NCI-H2029 (cell line): Measurements from ENCODE around the gene SEC24D.
A peak's percentile ranks its signal among the peaks of the same experiment; 100 is the strongest.

ENCODE experiments used
- DNase-seq: peaks from one replicate; lab custom pipeline; 2025; lab: John Stamatoyannopoulos, UW

Gene SEC24D

GRCh38 chr4:118845552-118846050 lies 9.7 kb upstream of the SEC24D start:
- DNase-seq, result no peak

GRCh38 chr4:118843237-118843636 lies 7.3 kb upstream of the SEC24D start:
- no peak for DNase-seq

- DNase-seq, result no peak
These were observed 6.1 kb upstream of the SEC24D start for GRCh38 chr4:118842055-118842454.

- DNase-seq, result no peak
These were observed 3.4 kb upstream of the SEC24D start for GRCh38 chr4:118839221-118839927.

GRCh38 chr4:118837121-118837507 lies 1.2 kb upstream of the SEC24D start:
- DNase-seq, result no peak

- DNase-seq, result peak; percentile 7
These were observed 585 bp upstream of the SEC24D start for GRCh38 chr4:118836301-118837120.

GRCh38 chr4:118834960-118835569 lies 861 bp downstream of the SEC24D start:
- DNase-seq, result peak; percentile 46

- DNase-seq, result no peak
These were observed 1.9 kb downstream of the SEC24D start for GRCh38 chr4:118834070-118834469.

GRCh38 chr4:118833192-118833820 lies 2.6 kb downstream of the SEC24D start:
- no peak for DNase-seq

GRCh38 chr4:118829107-118829506 lies 6.8 kb downstream of the SEC24D start:
- DNase-seq, result no peak

GRCh38 chr4:118826723-118827444 lies 9.0 kb downstream of the SEC24D start:
- no peak for DNase-seq

GRCh38 chr4:118825799-118826198 lies 10.1 kb downstream of the SEC24D start:
- no peak for DNase-seq

- no peak for DNase-seq
These were observed 11.8 kb downstream of the SEC24D start for GRCh38 chr4:118824141-118824540.

- DNase-seq, result peak; percentile 87
These were observed 12.5 kb downstream of the SEC24D start for GRCh38 chr4:118823471-118823870.

- DNase-seq, result no peak
These were observed 14.2 kb downstream of the SEC24D start for GRCh38 chr4:118821590-118822293.

- DNase-seq, result no peak
These were observed 18.6 kb downstream of the SEC24D start for GRCh38 chr4:118817178-118817930.

- no peak for DNase-seq
These were observed 19.3 kb downstream of the SEC24D start for GRCh38 chr4:118816538-118817177.

- no peak for DNase-seq
These were observed 21.0 kb downstream of the SEC24D start for GRCh38 chr4:118814891-118815290.

- peak; percentile 79 for DNase-seq
These were observed 21.9 kb downstream of the SEC24D start for GRCh38 chr4:118814058-118814457.

GRCh38 chr4:118813561-118813960 lies 22.4 kb downstream of the SEC24D start:
- DNase-seq, result no peak
